ENCODE measurements around the gene ZNF445.

The ZNF445 gene

GRCh38 chr3:44396200-44397171 lies 81.0 kb downstream of the ZNF445 start:
- no peak for DNase-seq

- DNase-seq = no peak
Measured at GRCh38 chr3:44395714-44396113, 81.8 kb downstream of the ZNF445 start.

GRCh38 chr3:44392489-44392888 lies 85.0 kb downstream of the ZNF445 start:
- DNase-seq = no peak

- no peak for DNase-seq
Measured at GRCh38 chr3:44387404-44387803, 90.1 kb downstream of the ZNF445 start.
